ENCODE measurements around the gene ZNF408. TPM values are rescaled to one million over a fixed set of nuclear protein-coding genes. Genes with fewer than 3 reads are reported as not detected.

ZNF408 gene
- total RNA-seq, 1 experiment from 2014 or later: 19.8 TPM

DNA sequence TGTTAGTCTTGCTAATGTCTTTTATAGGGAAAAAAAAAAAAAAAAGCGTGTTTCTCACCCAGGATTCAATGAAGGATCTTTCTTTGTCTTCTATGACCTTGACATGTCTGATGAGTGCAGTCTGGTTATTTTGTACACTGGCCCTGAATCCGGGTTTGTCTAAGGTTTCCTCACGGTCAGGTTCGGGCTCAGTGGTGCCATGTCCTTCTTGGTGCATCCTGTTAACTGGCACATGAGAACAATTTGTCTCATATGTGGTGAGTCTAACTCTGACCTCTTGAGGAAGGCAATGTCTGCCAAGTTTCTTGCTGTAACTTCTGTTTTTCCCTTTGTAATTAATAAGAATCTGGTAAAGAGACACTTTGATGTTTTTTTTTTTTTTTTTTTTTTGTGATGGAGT, 30.7 kb downstream of the ZNF408 start:
- no TSS peak for BruUV-seq (replicated peaks)
- Histone ChIP-seq H3K27me3 (ENCODE audit: control insufficient read depth, insufficient read depth, low read length) (no peaks in the 10 kb centered on the region), H3K36me3 (ENCODE audit: control insufficient read depth, insufficient read depth, low read length) (no peaks in the 10 kb centered on the region), H3K27ac (ENCODE audit: low read length) (no peak overlapping the region), H3K4me3 (ENCODE audit: low read depth in 2 of 2, low read length in 2 of 2) (no peak overlapping the region), H3K4me1 (ENCODE audit: control insufficient read depth, insufficient read depth, low read length) (no peaks in the 10 kb centered on the region), H3K9me3 (ENCODE audit: control insufficient read depth, insufficient read depth, low read depth, low read length) (no peaks in the 10 kb centered on the region)
- intact Hi-C loops (cut with micrococcal nuclease; ENCODE audit: unreplicated experiment) (no loop called here), in situ Hi-C loops (cut with HindIII; ENCODE audit: low pct_unique_long_range_greater_than_20kb, low sequenced_read_pairs) (no loop called here)
- POLR2A ChIA-PET: no interaction called here
- TF ChIP-seq, protein P1, sequence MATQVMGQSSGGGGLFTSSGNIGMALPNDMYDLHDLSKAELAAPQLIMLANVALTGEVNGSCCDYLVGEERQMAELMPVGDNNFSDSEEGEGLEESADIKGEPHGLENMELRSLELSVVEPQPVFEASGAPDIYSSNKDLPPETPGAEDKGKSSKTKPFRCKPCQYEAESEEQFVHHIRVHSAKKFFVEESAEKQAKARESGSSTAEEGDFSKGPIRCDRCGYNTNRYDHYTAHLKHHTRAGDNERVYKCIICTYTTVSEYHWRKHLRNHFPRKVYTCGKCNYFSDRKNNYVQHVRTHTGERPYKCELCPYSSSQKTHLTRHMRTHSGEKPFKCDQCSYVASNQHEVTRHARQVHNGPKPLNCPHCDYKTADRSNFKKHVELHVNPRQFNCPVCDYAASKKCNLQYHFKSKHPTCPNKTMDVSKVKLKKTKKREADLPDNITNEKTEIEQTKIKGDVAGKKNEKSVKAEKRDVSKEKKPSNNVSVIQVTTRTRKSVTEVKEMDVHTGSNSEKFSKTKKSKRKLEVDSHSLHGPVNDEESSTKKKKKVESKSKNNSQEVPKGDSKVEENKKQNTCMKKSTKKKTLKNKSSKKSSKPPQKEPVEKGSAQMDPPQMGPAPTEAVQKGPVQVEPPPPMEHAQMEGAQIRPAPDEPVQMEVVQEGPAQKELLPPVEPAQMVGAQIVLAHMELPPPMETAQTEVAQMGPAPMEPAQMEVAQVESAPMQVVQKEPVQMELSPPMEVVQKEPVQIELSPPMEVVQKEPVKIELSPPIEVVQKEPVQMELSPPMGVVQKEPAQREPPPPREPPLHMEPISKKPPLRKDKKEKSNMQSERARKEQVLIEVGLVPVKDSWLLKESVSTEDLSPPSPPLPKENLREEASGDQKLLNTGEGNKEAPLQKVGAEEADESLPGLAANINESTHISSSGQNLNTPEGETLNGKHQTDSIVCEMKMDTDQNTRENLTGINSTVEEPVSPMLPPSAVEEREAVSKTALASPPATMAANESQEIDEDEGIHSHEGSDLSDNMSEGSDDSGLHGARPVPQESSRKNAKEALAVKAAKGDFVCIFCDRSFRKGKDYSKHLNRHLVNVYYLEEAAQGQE (IDR thresholded peaks at IDR 0.05; ENCODE audit: insufficient read depth in 1 of 2, low read depth in 2 of 2, low read length in 1 of 2): no peak
- TF ChIP-seq, protein P2, sequence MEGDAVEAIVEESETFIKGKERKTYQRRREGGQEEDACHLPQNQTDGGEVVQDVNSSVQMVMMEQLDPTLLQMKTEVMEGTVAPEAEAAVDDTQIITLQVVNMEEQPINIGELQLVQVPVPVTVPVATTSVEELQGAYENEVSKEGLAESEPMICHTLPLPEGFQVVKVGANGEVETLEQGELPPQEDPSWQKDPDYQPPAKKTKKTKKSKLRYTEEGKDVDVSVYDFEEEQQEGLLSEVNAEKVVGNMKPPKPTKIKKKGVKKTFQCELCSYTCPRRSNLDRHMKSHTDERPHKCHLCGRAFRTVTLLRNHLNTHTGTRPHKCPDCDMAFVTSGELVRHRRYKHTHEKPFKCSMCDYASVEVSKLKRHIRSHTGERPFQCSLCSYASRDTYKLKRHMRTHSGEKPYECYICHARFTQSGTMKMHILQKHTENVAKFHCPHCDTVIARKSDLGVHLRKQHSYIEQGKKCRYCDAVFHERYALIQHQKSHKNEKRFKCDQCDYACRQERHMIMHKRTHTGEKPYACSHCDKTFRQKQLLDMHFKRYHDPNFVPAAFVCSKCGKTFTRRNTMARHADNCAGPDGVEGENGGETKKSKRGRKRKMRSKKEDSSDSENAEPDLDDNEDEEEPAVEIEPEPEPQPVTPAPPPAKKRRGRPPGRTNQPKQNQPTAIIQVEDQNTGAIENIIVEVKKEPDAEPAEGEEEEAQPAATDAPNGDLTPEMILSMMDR (IDR thresholded peaks at IDR 0.05): no peak
- TF ChIP-seq SIN3A (IDR thresholded peaks at IDR 0.05; ENCODE audit: borderline replicate concordance, insufficient read depth, low read depth, low read length): no peak
- TF ChIP-seq TCF7L2 (IDR thresholded peaks at IDR 0.05; ENCODE audit: low read depth, low read length): no peak
- no peak for TF ChIP-seq POLR2AphosphoS5 (IDR thresholded peaks at IDR 0.05; ENCODE audit: low read depth, low read length)
- ATAC-seq (no peak), DNase-seq (ENCODE audit: low read depth, low spot score) (no peak)
- CTCF ChIA-PET: no interaction called here

- in situ Hi-C loops (cut with HindIII; ENCODE audit: low pct_unique_long_range_greater_than_20kb, low sequenced_read_pairs) (no loop called here), intact Hi-C loops (cut with micrococcal nuclease; ENCODE audit: unreplicated experiment) (no loop called here)
- Histone ChIP-seq H3K4me1 (ENCODE audit: control insufficient read depth, insufficient read depth, low read length) (no peaks in the 10 kb centered on the region), H3K27me3 (ENCODE audit: control insufficient read depth, insufficient read depth, low read length) (no peaks in the 10 kb centered on the region), H3K27ac (ENCODE audit: low read length) (no peak overlapping the region), H3K36me3 (ENCODE audit: control insufficient read depth, insufficient read depth, low read length) (no peaks in the 10 kb centered on the region), H3K4me3 (ENCODE audit: low read depth in 2 of 2, low read length in 2 of 2) (no peak overlapping the region), H3K9me3 (ENCODE audit: control insufficient read depth, insufficient read depth, low read depth, low read length) (no peaks in the 10 kb centered on the region)
- CTCF ChIA-PET: no interaction called here
- BruUV-seq (replicated peaks): no TSS peak
- DNase-seq (ENCODE audit: low read depth, low spot score) (no peak), ATAC-seq (no peak)
- TF ChIP-seq, protein P2 (IDR thresholded peaks at IDR 0.05): no peak
- TF ChIP-seq, protein P1 (IDR thresholded peaks at IDR 0.05; ENCODE audit: insufficient read depth in 1 of 2, low read depth in 2 of 2, low read length in 1 of 2): no peak
- no peak for TF ChIP-seq TCF7L2 (IDR thresholded peaks at IDR 0.05; ENCODE audit: low read depth, low read length)
- TF ChIP-seq SIN3A (IDR thresholded peaks at IDR 0.05; ENCODE audit: borderline replicate concordance, insufficient read depth, low read depth, low read length): no peak
- POLR2A ChIA-PET: interaction anchor here (0.6 kb wide), 1 partner anchor 17 kb away, joined by 5 read pairs; no protein-coding TSS in a partner anchor
Observed at GRCh38 chr11:46733234-46733633, 32.4 kb downstream of the ZNF408 start.

Data from Panc1 (cell line).